Epithelial cell of proximal tubule (primary cell): Measurements from ENCODE around the gene FYCO1. TPM values are rescaled to one million over a fixed set of nuclear protein-coding genes. Genes with fewer than 3 reads are reported as not detected.

Source experiments
- DNase-seq: peaks from one replicate; pipeline ENCODE4 v3.0.0-alpha.2; 2011; ENCODE audit warnings: low read depth
- H3K4me3 ChIP-seq: 2 replicates; pipeline ENCODE4 v1.5.1; 2011; ENCODE audit warnings: low read depth, mild to moderate bottlenecking, low read length
- total RNA-seq: library from RNA; depleted of rRNA; stranded (reverse); fragments of >200 nt; gene quantifications from 2 replicates; pipeline ENCODE4 v1.2.3, GENCODE V29; 2015
- TF ChIP-seq, protein P1 (sequence below): conservative IDR thresholded peaks from 2 replicates; pipeline ENCODE4 v1.5.1; 2012; ENCODE audit warnings: low read depth, mild to moderate bottlenecking, low read length

Gene FYCO1
- total RNA-seq, 1 donor from 2014 or later, result 10.3 TPM

DNA sequence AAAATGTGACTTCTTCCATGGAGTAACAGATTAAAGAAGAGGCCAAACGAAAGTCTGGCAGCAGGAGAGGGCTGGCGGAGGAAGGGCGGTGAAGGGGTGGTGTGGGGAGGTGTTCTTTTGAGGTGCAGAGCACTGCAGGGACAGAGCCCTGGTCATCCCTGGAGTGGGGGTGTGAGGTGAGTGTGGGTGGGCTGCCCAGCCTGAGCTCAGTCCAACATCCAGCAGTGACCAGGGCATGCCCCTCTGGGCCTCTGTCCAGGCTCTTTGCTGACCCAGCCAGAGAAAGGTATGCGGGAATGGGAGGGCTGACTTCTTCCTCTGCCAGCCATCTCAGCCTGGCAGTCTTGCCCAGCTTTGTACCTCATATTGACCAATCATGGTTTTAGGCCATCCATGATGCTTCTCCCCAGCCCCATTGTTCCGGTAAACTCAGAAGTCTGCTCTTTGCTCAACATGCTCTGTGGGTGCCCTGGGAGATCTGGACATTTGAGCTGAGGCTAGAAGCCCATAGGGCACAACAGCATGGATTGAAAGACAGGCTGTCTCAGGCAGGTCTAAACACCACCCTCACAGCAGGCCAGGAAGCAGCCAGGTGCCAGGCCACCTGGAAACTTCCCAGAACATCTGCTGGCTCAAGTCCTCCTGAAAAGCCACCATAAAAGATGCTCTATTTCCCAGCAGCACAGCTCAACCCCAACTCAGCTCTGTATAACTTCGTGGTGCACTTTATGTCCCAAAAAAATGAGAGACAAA, 78.3 kb downstream of the FYCO1 start:
- no peak for DNase-seq
- no peak overlapping the region for H3K4me3 ChIP-seq
- TF ChIP-seq, protein P1, sequence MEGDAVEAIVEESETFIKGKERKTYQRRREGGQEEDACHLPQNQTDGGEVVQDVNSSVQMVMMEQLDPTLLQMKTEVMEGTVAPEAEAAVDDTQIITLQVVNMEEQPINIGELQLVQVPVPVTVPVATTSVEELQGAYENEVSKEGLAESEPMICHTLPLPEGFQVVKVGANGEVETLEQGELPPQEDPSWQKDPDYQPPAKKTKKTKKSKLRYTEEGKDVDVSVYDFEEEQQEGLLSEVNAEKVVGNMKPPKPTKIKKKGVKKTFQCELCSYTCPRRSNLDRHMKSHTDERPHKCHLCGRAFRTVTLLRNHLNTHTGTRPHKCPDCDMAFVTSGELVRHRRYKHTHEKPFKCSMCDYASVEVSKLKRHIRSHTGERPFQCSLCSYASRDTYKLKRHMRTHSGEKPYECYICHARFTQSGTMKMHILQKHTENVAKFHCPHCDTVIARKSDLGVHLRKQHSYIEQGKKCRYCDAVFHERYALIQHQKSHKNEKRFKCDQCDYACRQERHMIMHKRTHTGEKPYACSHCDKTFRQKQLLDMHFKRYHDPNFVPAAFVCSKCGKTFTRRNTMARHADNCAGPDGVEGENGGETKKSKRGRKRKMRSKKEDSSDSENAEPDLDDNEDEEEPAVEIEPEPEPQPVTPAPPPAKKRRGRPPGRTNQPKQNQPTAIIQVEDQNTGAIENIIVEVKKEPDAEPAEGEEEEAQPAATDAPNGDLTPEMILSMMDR, result no peak

DNA sequence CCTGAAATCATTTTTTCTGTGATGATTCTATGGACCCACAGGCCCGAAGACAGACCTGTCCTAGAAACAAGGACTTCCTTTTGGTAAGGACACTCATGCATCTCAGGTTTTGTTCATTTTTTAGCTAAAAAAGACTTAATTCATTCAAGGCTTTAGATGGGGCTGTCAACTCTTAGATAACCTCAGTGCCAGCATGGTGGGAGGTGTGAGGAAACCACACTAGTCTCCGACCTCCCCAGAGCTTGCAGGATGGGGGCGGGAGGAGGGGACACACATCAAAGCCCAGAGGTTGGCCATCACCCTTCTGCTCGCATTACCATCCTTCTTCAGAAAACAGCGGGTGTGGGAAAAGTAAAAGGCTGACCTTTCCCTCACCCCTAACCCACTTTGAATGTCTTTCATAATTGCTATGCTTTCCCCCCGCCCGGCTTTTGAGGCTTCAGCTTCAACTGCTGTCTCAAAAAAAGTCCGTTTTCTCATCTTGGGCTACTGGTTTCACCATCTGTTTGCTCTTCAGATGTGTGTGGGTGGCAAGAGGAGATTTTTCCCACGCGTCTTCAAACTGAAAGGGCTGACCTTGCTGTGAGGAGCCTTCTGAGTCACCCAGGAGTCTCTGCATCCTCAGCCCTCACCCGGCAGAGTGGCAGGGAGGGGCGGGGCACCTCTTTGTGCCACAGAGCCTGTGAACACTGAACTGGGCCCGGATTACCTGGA, 79.9 kb downstream of the FYCO1 start:
- no peak for DNase-seq
- no peak overlapping the region for H3K4me3 ChIP-seq
- TF ChIP-seq, protein P1, result no peak

DNA sequence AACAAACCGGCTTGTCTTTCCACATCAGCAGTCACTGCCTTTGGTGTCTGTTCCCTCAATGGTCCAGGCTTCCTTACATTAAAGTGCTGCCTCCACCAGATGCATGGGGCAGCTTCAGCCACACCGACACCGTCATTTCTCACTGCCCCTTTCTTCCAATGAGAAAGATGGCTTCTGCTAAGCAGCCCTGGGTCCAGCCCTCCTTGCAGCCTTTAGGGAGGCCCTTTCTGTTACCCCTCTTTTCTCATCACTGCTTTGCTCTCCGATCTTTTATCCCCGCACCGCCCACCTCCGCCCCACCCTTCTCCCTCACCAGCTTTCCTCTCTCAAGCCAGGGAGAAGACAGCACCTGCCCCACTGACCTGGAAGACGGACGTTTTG, 80.6 kb downstream of the FYCO1 start:
- no peak for DNase-seq
- TF ChIP-seq, protein P1, result no peak

DNA sequence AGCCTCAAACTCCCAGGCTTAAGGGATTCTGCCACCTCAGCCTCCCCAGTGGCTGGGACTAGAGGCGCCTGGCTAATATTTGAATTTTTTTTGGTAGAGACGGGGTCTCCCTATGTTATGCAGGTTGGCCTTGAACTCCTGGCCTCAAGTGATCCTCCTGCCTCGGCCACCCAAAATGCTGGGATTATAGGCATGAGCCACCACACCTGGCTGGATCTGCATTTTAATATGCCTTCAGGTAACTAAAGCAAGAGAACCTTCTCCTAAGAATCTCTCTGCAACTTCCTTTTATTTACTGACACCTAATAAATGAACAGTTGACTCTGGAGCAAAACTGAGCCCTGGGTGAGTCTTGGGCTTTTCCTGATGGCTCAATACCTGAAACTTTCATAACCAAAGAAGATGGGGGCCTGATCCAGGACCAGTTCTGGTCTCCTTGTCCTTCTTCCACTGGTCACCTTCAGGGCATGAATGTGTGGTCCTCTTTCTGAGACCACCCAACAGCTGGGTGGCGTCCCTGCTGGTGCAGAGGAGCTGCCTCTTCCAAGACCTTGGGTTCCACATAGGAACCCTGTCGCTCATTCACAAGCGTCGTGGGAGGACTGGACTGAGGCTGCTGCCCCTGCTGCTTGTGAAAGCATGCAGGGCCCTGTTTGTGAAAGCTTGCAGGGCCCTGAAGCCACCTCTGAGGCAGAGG, 81.1 kb downstream of the FYCO1 start:
- H3K4me3 ChIP-seq, result no peak overlapping the region
- DNase-seq, result no peak
- TF ChIP-seq, protein P1, result no peak

More for the DNA sequence above, 80.6 kb downstream of the FYCO1 start:
- no peak overlapping the region for H3K4me3 ChIP-seq

DNA sequence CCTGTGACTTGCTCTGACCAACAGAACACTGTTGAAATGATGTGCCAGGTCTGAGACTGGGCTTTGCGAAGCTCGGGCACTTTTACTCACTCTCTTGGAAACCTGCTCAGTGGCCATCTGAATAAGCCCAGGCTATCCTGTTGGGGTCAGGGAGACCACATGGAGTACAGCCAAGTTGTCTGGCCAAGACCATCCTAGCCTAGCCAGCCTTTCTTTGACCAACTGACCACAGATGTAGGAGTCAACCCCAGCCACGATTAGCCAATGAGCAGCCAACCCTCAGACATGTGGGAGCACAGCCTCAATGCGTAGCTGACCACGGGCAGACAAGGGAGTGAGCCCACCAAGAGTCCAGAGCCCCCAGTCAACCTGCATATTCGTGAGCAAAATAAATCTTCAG, 83.2 kb downstream of the FYCO1 start:
- DNase-seq, result no peak
- H3K4me3 ChIP-seq, result no peak overlapping the region
- TF ChIP-seq, protein P1, result no peak

DNA sequence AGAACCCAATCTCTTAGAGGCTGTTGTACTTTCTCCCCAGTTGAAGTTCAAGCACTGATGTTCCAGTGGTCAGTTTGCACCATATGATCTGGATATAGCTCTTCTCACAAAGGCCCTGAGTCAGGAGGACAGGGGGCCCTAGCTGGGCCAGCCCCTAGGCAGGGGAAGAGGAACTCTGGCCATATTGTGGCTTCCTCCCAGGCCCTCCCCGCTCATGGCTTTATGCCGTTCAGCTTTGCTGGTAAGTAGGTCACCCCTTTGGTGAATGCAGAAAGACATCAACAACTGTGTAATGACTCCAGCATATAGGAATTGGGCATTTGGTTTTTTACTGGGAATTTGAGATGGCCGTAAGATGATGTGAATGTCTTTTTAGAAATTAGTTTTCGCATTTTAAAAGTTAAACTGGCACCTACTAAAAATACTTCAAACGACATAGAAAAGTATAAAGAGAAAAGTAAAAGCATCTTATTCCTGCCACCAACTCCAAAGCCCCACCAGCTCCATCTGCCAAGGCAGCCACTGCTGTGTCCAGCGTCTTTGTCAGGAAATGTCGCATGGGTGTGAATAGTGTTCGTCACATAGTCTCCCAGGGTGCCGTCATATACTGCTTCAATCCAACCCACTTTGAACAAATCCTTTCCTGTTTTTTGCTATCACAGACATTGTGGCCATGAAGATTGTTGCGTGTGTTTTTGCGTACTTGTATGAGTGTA, 84.0 kb downstream of the FYCO1 start:
- no peak overlapping the region for H3K4me3 ChIP-seq
- DNase-seq, result no peak
- TF ChIP-seq, protein P1, result no peak
